ENCODE measurements around the gene PLA2G3.

The PLA2G3 gene

GRCh38 chr22:31096657-31097279 lies 43.5 kb downstream of the PLA2G3 start:
- Histone ChIP-seq H3K36me3 (ENCODE audit: control insufficient read depth, insufficient read depth, low read length) (peaks cover 3% of the 10 kb centered on the region), H3K4me1 (ENCODE audit: control insufficient read depth, insufficient read depth, low read length) (peaks cover 8% of the 10 kb centered on the region), H3K4me3 (ENCODE audit: low read depth, low read length) (no peak overlapping the region), H3K9ac (ENCODE audit: low read depth, low read length) (no peak overlapping the region), H3K9me3 (ENCODE audit: control insufficient read depth, insufficient read depth, low read length) (no peaks in the 10 kb centered on the region), H3K27me3 (ENCODE audit: control insufficient read depth, insufficient read depth, low read length) (peaks cover 3% of the 10 kb centered on the region)

DNA sequence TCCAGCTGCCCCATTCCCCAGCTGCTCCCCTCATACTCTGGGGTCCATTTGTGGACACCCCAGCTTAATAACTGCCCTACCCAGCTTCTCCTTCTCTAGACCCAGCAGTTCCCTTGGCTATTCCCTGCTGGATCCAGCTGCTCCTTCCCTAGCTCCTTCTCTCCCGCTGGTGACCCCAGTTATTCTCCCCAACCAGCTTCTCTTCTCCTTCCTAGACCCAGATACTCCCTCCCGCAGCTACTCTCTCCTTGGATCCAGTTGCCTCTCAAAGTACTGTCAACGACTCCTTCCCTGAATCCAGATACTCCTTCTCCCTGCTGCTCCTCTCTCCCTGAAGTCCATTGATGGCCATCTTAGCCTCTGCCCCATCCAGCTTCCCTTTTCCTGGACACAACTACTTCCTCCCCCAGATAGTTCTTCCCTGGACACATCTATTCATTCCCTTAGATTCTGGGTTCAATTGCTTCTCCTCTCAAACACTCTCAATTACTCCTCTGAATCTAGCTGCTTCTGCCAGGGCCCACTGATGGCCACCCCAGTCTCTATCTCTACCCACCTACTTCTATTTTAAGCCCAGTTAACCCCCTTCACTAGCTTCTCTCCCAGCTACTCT lies 44.6 kb downstream of the PLA2G3 start:
- no peak overlapping the region for H3K9ac ChIP-seq (ENCODE audit: low read depth, low read length)
- H3K4me3 ChIP-seq (ENCODE audit: low read depth, low read length): no peak overlapping the region
- peaks cover 3% of the 10 kb centered on the region for H3K27me3 ChIP-seq (ENCODE audit: control insufficient read depth, insufficient read depth, low read length)
- peaks cover 8% of the 10 kb centered on the region for H3K4me1 ChIP-seq (ENCODE audit: control insufficient read depth, insufficient read depth, low read length)
- H3K9me3 ChIP-seq (ENCODE audit: control insufficient read depth, insufficient read depth, low read length): no peaks in the 10 kb centered on the region
- peaks cover 8% of the 10 kb centered on the region for H3K36me3 ChIP-seq (ENCODE audit: control insufficient read depth, insufficient read depth, low read length)

- Histone ChIP-seq H3K9ac (ENCODE audit: low read depth, low read length) (no peak overlapping the region), H3K9me3 (ENCODE audit: control insufficient read depth, insufficient read depth, low read length) (no peaks in the 10 kb centered on the region), H3K4me1 (ENCODE audit: control insufficient read depth, insufficient read depth, low read length) (peaks cover 8% of the 10 kb centered on the region), H3K27me3 (ENCODE audit: control insufficient read depth, insufficient read depth, low read length) (peaks cover 3% of the 10 kb centered on the region), H3K36me3 (ENCODE audit: control insufficient read depth, insufficient read depth, low read length) (peaks cover 8% of the 10 kb centered on the region), H3K4me3 (ENCODE audit: low read depth, low read length) (no peak overlapping the region)
These were observed 45.6 kb downstream of the PLA2G3 start for GRCh38 chr22:31094741-31095140.

GRCh38 chr22:31094021-31094551 lies 46.2 kb downstream of the PLA2G3 start:
- Histone ChIP-seq H3K9ac (ENCODE audit: low read depth, low read length) (no peak overlapping the region), H3K27me3 (ENCODE audit: control insufficient read depth, insufficient read depth, low read length) (peaks cover under 1% of the 10 kb centered on the region), H3K4me3 (ENCODE audit: low read depth, low read length) (no peak overlapping the region), H3K9me3 (ENCODE audit: control insufficient read depth, insufficient read depth, low read length) (no peaks in the 10 kb centered on the region), H3K36me3 (ENCODE audit: control insufficient read depth, insufficient read depth, low read length) (peaks cover 5% of the 10 kb centered on the region), H3K4me1 (ENCODE audit: control insufficient read depth, insufficient read depth, low read length) (peaks cover 6% of the 10 kb centered on the region)

DNA sequence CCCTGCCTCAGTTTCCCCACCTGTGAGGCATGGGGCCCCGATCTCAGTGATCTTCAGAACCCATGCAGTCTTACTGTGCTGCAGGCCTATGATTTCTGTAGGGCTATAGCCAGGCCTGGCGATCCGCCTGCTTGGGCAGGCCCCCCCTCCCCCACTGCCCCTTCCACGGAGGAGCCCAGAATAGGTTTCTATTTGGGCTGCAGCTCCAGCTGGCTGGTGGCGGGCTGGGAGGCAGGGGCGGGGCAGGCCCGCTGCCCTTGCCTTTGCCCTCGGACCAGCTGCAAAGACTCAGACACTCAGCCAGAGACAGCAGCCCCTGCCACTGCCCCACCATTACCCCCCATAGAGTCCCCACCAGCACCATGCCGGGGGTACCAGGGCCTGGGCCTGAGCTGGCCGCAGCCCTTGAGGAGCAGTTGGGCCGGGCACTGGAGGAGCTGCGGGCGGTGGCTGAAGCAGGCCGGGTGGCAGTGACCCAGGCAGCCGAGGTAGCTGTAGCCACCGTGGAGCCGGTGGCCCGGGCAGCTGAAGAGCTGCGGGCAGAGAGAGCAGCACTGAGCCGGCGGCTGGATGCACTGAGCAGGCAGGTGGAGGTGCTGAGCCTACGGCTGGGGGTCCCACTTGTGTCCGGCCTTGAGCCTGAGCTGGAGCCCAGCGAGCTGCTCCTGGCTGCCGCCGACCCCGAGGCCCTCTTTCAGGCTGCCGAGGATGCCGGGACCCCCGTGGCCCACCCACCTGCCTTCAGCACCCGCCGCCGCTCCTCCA lies 47.0 kb downstream of the PLA2G3 start:
- Histone ChIP-seq H3K9ac (ENCODE audit: low read depth, low read length) (no peak overlapping the region), H3K36me3 (ENCODE audit: control insufficient read depth, insufficient read depth, low read length) (peaks cover 10% of the 10 kb centered on the region), H3K4me3 (ENCODE audit: low read depth, low read length) (no peak overlapping the region), H3K27me3 (ENCODE audit: control insufficient read depth, insufficient read depth, low read length) (no peaks in the 10 kb centered on the region), H3K9me3 (ENCODE audit: control insufficient read depth, insufficient read depth, low read length) (no peaks in the 10 kb centered on the region), H3K4me1 (ENCODE audit: control insufficient read depth, insufficient read depth, low read length) (peaks cover 3% of the 10 kb centered on the region)

DNA sequence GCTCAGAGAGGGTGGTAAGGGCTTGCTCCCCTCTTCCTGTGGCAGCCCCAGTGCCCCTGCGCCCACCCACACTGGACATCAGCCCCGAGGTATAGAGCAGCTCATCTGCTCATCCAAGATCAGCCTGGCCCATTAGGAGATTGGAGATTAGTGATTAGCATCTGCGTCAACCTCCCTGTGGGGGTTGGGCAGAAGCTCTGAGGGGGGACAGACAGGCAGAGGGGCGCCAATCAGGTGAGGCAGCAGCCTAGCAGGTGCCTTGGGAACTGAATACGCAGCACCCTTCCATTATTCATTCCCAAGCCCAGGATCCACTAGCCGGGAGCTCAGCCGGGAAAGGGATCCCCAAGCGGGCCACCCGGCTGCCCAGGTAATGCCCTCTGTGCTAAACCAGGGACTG lies 48.1 kb downstream of the PLA2G3 start:
- H3K27me3 ChIP-seq (ENCODE audit: control insufficient read depth, insufficient read depth, low read length): no peaks in the 10 kb centered on the region
- no peaks in the 10 kb centered on the region for H3K9me3 ChIP-seq (ENCODE audit: control insufficient read depth, insufficient read depth, low read length)
- no peak overlapping the region for H3K4me3 ChIP-seq (ENCODE audit: low read depth, low read length)
- H3K36me3 ChIP-seq (ENCODE audit: control insufficient read depth, insufficient read depth, low read length): peaks cover 15% of the 10 kb centered on the region
- no peaks in the 10 kb centered on the region for H3K4me1 ChIP-seq (ENCODE audit: control insufficient read depth, insufficient read depth, low read length)
- H3K9ac ChIP-seq (ENCODE audit: low read depth, low read length): no peak overlapping the region

- no peaks in the 10 kb centered on the region for H3K27me3 ChIP-seq (ENCODE audit: control insufficient read depth, insufficient read depth, low read length)
- no peaks in the 10 kb centered on the region for H3K4me1 ChIP-seq (ENCODE audit: control insufficient read depth, insufficient read depth, low read length)
- H3K4me3 ChIP-seq (ENCODE audit: low read depth, low read length): no peak overlapping the region
- H3K9ac ChIP-seq (ENCODE audit: low read depth, low read length): no peak overlapping the region
- H3K9me3 ChIP-seq (ENCODE audit: control insufficient read depth, insufficient read depth, low read length): no peaks in the 10 kb centered on the region
- H3K36me3 ChIP-seq (ENCODE audit: control insufficient read depth, insufficient read depth, low read length): peaks cover 15% of the 10 kb centered on the region
These were observed 49.0 kb downstream of the PLA2G3 start for GRCh38 chr22:31091106-31091975.

DNA sequence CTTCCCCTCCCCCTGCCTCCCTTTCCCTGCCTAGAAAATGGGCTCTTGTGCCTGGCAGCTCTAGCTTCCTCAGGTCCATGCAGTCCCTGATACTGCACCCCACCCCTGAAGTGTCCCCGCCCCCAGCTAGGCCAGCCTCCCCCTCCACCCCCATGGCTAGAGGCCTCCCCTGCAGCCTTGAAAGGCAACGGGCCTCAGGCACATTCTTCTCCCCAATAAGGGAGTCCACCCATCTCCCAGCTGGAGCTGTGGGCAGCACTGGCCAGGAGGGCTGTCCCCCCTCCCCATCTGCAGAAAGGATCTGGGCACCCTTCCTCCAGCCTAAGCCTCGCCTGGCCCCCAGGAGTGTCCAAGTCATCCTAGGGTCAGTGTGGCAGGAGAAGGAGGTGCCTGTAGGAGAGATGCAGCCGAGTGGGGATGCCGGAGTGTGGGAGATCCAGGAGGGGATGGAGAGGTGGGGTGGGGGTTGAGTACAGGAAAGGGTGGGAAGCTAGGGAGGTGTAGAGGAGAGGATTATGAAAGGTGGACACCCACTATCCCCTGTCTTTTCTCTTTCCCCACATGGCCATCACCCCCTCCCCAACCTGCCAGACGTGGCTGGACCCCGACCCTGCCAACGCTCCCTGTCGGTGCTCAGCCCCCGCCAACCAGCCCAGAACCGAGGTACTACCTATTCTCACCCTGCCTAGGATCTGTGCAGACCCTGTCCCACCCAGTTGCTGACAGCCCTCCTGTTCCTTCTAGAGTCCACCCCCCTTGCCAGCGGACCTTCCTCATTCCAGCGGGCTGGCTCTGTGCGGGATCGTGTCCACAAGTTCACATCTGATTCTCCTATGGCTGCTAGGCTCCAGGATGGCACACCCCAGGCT lies 49.9 kb downstream of the PLA2G3 start:
- peaks cover 15% of the 10 kb centered on the region for H3K36me3 ChIP-seq (ENCODE audit: control insufficient read depth, insufficient read depth, low read length)
- H3K9me3 ChIP-seq (ENCODE audit: control insufficient read depth, insufficient read depth, low read length): no peaks in the 10 kb centered on the region
- H3K4me3 ChIP-seq (ENCODE audit: low read depth, low read length): no peak overlapping the region
- no peak overlapping the region for H3K9ac ChIP-seq (ENCODE audit: low read depth, low read length)
- no peaks in the 10 kb centered on the region for H3K27me3 ChIP-seq (ENCODE audit: control insufficient read depth, insufficient read depth, low read length)
- H3K4me1 ChIP-seq (ENCODE audit: control insufficient read depth, insufficient read depth, low read length): peaks cover 2% of the 10 kb centered on the region

DNA sequence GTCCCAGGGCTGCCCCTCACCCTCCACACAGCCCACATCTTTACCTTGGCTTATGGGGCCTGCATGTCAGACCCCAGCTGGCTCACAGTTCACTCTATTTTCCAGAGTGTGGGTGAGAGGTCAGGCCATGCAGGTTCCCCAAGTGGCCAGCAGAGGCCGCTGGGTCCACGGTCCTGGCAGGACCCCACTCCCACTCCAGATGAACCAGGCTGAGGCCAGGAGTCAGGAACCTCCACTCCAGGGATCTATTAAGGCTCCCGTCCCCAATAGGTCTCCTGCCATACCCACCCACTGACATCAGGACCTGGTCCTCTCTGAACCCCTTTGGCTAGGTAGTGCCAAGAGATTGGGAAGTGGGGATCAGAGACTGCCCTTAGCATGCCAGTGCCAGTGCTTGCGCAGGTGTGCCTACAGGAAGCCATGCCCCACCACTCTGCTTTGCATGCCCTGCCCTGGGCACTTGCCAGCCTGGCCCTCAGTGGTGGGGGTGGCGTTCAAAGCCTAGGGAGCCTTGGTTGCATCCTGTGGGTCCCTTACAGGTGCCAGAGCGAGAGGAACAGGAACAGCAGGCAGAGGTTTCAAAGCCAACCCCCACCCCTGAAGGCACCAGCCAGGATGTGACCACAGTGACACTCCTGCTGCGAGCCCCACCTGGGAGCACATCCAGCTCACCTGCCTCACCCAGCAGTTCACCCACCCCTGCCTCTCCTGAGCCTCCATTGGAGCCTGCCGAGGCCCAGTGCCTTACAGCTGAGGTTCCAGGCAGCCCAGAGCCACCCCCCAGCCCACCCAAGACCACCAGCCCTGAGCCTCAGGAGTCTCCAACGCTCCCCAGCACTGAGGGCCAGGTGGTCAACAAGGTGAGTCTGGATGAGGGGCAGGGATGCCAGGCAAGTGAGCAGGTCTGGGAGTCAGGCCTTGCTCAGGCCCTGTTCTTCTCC lies 50.9 kb downstream of the PLA2G3 start:
- no peaks in the 10 kb centered on the region for H3K27me3 ChIP-seq (ENCODE audit: control insufficient read depth, insufficient read depth, low read length)
- H3K9ac ChIP-seq (ENCODE audit: low read depth, low read length): no peak overlapping the region
- H3K4me3 ChIP-seq (ENCODE audit: low read depth, low read length): no peak overlapping the region
- peaks cover 15% of the 10 kb centered on the region for H3K36me3 ChIP-seq (ENCODE audit: control insufficient read depth, insufficient read depth, low read length)
- no peaks in the 10 kb centered on the region for H3K9me3 ChIP-seq (ENCODE audit: control insufficient read depth, insufficient read depth, low read length)
- peaks cover 2% of the 10 kb centered on the region for H3K4me1 ChIP-seq (ENCODE audit: control insufficient read depth, insufficient read depth, low read length)
